ENCODE measurements around the gene PRSS22.

PRSS22 gene

DNA sequence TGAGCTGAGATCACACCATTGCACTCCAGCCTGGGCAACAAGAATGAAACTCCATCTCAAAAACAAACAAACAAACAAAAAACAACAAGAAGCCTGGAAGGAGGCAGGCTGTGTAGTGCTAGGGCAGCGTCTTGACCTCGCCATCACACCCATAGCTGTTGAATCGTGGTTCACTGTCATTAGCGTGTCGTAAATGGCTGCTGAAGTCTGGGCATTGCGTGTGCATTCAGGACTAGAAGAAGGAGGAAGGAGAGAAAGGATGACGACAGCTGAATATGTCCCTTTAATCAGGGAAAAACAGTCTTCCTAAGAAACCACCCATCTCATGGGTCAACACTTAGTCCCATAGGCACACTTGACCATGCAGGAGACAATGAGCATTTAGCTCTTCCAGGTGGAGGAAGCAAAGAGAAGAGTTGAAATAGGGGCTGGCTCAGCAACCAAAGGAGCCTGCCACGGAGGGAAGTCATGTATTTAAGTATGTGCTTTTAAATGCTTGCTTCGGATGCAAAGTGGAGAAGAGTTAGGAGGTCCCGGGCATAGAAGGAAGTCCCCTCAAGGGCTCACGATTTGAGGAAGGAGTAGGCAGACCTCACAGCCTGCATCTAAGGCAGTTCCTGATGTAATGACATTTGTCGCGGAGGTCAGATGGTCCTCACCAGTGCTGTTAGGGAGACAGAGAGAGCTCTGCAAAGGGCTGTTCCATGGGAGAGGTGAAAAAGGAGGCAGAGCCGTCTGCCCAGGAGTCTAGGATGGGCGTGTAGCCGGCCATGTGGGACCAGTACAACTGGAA is 8.8 kb downstream of the PRSS22 start:
- TF ChIP-seq SUZ12 (IDR thresholded peaks at IDR 0.05; ENCODE audit: extremely low read depth, insufficient read depth, insufficient read length) (no peak), ZNF274 (IDR thresholded peaks at IDR 0.05; ENCODE audit: low read depth, low read length) (no peak), YY1 (IDR thresholded peaks at IDR 0.05; ENCODE audit: insufficient read depth, insufficient read length) (no peak)
- H3K36me3 ChIP-seq (ENCODE audit: insufficient read depth, insufficient read length, low read length) = no peaks in the 10 kb centered on the region
- H3K27me3 ChIP-seq (ENCODE audit: insufficient read depth, insufficient read length) = no peaks in the 10 kb centered on the region
- H3K4me3 ChIP-seq (ENCODE audit: insufficient read length, low read depth) = no peak overlapping the region
- H3K9me3 ChIP-seq (ENCODE audit: insufficient read depth, low read length) = peaks cover 28% of the 10 kb centered on the region
- no peak for DNase-seq (ENCODE audit: low read depth, low spot score)
- H3K9ac ChIP-seq (ENCODE audit: insufficient read length, low read depth) = no peak overlapping the region
- H3K4me1 ChIP-seq (ENCODE audit: insufficient read depth, insufficient read length) = peaks cover 6% of the 10 kb centered on the region

DNA sequence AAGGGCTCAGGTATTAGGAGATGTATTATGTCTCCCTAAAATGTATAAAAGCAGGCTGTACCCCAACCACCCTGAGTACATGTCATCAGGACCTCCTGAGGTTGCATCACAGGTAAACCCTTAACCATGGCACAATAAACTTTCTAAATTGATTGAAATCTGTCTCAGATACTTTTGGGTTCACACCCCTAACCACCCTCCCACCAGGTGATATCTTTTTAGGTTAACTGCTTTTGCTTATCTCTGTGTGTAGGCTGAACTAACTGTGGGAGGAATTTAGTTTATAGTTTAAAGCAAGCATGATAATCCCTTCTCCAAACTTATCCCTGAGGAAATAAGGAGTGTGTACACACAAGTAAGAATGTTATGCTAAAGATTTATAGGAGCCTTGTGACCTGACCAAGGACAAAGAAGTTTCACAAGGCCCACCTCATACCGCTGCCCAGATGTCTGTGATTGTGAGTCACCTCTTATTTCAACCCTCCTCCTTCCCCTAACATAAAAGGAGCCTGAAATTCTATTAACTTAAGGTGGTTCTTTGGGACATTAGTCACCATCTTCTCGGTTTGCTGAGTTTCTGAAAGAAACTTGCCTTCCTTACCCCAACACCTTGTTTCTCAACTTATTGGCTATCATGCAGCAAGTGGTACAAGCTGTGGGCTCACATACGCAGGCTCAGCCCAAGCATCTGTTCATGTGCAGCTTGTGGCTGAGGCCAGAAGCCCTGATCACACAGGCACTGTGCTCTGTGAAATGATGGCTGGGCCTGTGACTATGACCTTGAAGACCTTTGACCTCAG is 11.3 kb downstream of the PRSS22 start:
- H3K27me3 ChIP-seq (ENCODE audit: insufficient read depth, insufficient read length) = no peaks in the 10 kb centered on the region
- H3K36me3 ChIP-seq (ENCODE audit: insufficient read depth, insufficient read length, low read length) = no peaks in the 10 kb centered on the region
- H3K4me1 ChIP-seq (ENCODE audit: insufficient read depth, insufficient read length) = peaks cover 4% of the 10 kb centered on the region
- no peak for DNase-seq (ENCODE audit: low read depth, low spot score)
- no peak for TF ChIP-seq SUZ12 (IDR thresholded peaks at IDR 0.05; ENCODE audit: extremely low read depth, insufficient read depth, insufficient read length)
- no peak for TF ChIP-seq ZNF274 (IDR thresholded peaks at IDR 0.05; ENCODE audit: low read depth, low read length)
- no peak for TF ChIP-seq YY1 (IDR thresholded peaks at IDR 0.05; ENCODE audit: insufficient read depth, insufficient read length)
- H3K9ac ChIP-seq (ENCODE audit: insufficient read length, low read depth) = no peak overlapping the region
- no peak overlapping the region for H3K4me3 ChIP-seq (ENCODE audit: insufficient read length, low read depth)
- H3K9me3 ChIP-seq (ENCODE audit: insufficient read depth, low read length) = peaks cover 17% of the 10 kb centered on the region

DNA sequence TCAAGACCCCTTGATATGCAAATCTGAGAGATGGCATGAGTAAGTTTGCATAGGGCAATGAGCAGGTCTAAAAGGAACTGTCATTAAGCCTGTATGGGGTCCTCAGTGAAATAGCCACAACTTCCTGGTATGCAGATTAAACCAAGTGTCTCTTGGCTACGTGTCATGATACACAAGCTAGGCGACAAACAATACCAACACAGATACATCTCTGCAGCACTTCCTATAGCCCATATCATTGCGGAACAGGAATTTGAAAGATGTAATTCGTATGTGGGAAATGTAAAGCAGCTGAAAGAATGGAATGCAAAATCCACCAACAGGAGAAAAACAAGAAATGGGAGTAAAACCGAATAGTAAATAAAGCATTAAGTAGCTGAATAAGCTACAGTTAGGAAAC is 12.9 kb downstream of the PRSS22 start:
- no peak for DNase-seq (ENCODE audit: low read depth, low spot score)
- H3K27me3 ChIP-seq (ENCODE audit: insufficient read depth, insufficient read length) = no peaks in the 10 kb centered on the region
- H3K4me1 ChIP-seq (ENCODE audit: insufficient read depth, insufficient read length) = peaks cover 4% of the 10 kb centered on the region
- no peak overlapping the region for H3K4me3 ChIP-seq (ENCODE audit: insufficient read length, low read depth)
- H3K36me3 ChIP-seq (ENCODE audit: insufficient read depth, insufficient read length, low read length) = no peaks in the 10 kb centered on the region
- H3K9ac ChIP-seq (ENCODE audit: insufficient read length, low read depth) = no peak overlapping the region
- H3K9me3 ChIP-seq (ENCODE audit: insufficient read depth, low read length) = peaks cover 17% of the 10 kb centered on the region
- TF ChIP-seq ZNF274 (IDR thresholded peaks at IDR 0.05; ENCODE audit: low read depth, low read length) (no peak), SUZ12 (IDR thresholded peaks at IDR 0.05; ENCODE audit: extremely low read depth, insufficient read depth, insufficient read length) (no peak), YY1 (IDR thresholded peaks at IDR 0.05; ENCODE audit: insufficient read depth, insufficient read length) (no peak)

DNA sequence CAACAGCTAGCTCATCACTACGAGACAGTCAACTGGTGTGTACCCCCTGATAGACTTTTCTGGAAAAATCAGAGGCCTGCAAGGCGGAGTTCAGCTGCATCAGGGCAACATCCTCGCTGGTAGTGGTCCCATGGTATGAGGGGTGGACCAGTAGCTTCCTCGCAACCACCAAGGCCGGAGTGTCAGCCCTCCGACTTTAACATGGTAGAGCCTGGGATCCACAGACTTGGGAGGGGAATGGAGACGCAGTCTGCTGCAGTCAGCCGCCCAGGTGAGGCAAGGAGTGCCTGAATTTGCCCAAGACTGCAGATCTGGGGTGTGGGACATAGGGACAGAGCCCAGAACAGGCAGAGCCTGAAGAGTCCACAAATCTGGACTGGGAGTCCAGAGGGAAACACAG is 14.4 kb downstream of the PRSS22 start:
- Histone ChIP-seq H3K9ac (ENCODE audit: insufficient read length, low read depth) (no peak overlapping the region), H3K36me3 (ENCODE audit: insufficient read depth, insufficient read length, low read length) (no peaks in the 10 kb centered on the region), H3K4me3 (ENCODE audit: insufficient read length, low read depth) (no peak overlapping the region), H3K27me3 (ENCODE audit: insufficient read depth, insufficient read length) (no peaks in the 10 kb centered on the region), H3K9me3 (ENCODE audit: insufficient read depth, low read length) (peaks cover 17% of the 10 kb centered on the region), H3K4me1 (ENCODE audit: insufficient read depth, insufficient read length) (no peaks in the 10 kb centered on the region)
- no peak for DNase-seq (ENCODE audit: low read depth, low spot score)
- TF ChIP-seq ZNF274 (IDR thresholded peaks at IDR 0.05; ENCODE audit: low read depth, low read length) (no peak), YY1 (IDR thresholded peaks at IDR 0.05; ENCODE audit: insufficient read depth, insufficient read length) (no peak)

DNA sequence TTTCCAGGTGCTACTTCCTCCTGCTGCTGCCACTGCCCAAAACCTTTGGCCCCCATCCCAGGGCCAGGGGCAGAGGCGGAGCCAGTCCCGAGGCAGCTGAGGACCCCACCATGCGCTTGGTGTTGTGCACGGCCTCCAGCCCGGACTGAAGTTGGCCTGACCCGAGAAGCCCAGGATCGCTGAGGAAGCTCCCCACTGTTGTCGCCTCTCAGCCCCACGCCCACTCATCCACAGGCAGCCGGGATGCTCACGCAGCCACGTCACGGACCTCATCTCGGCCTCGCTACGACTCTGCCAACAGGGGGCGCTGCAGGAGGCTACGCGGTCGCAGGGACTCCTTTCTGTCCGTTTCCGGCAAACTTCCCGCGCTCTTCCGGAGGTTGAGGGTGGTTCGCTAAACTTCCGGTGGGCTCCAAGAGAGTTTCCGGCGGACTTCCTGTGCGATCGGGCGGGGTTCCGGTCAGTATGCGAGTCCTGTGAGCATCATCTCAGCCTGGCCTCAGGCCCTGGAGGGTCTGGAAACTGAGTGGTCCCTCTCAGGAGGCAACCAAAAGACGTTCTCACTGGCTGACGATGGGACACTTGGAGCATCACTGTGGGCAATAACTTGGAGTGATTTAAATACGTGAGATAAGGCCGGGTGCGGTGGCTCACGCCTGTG is 15.5 kb downstream of the PRSS22 start:
- no peaks in the 10 kb centered on the region for H3K4me1 ChIP-seq (ENCODE audit: insufficient read depth, insufficient read length)
- no peak overlapping the region for H3K4me3 ChIP-seq (ENCODE audit: insufficient read length, low read depth)
- no peaks in the 10 kb centered on the region for H3K27me3 ChIP-seq (ENCODE audit: insufficient read depth, insufficient read length)
- H3K9me3 ChIP-seq (ENCODE audit: insufficient read depth, low read length) = peaks cover 8% of the 10 kb centered on the region; the same call in 1 of the 2 replicates
- H3K36me3 ChIP-seq (ENCODE audit: insufficient read depth, insufficient read length, low read length) = no peaks in the 10 kb centered on the region
- peak; percentile 30 for DNase-seq (ENCODE audit: low read depth, low spot score)
- TF ChIP-seq ZNF274 (IDR thresholded peaks at IDR 0.05; ENCODE audit: low read depth, low read length) = no peak
- TF ChIP-seq YY1 (IDR thresholded peaks at IDR 0.05; ENCODE audit: insufficient read depth, insufficient read length) = no peak
- TF ChIP-seq SUZ12 (IDR thresholded peaks at IDR 0.05; ENCODE audit: extremely low read depth, insufficient read depth, insufficient read length) = no peak
- H3K9ac ChIP-seq (ENCODE audit: insufficient read length, low read depth) = no peak overlapping the region

DNA sequence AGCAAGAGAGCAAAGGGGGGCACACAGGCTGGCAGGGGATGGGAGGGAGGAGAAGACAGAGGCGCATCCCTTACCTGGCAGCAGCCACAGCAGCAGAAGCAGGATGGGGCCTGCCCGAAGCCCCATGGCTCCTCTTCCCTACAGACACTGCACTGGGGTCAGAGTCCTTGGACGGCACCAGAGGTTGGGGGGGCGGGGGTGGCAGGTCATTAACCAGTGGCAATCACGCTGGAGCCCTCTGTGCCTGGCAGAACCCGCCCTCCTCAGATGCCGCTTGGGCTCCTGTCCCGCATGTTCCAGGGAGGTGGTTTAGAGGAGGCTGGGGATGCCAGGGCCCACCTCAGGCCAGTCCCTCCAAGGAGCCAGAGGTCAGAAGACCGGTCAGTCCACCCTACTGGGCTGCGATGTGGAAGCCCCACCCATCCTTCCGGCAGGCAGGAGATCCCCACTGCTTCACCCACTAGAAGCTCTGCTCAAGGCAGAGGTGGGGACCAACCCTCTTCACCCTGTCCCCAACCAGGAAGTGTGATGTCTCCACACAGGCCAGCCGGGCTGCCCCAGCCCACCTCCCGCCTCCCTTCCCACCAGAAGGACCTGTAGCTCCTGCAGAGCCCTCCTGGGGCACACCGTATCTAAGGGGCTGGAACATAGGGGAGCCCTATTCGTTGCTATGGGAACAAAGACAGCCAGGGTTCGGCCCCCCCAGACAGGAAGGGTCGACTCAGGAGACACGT is 16.2 kb downstream of the PRSS22 start:
- DNase-seq (ENCODE audit: low read depth, low spot score) = no peak
- Histone ChIP-seq H3K9me3 (ENCODE audit: insufficient read depth, low read length) (peaks cover 7% of the 10 kb centered on the region; the same call in 1 of the 2 replicates), H3K4me1 (ENCODE audit: insufficient read depth, insufficient read length) (peaks cover 6% of the 10 kb centered on the region), H3K9ac (ENCODE audit: insufficient read length, low read depth) (no peak overlapping the region), H3K36me3 (ENCODE audit: insufficient read depth, insufficient read length, low read length) (no peaks in the 10 kb centered on the region), H3K4me3 (ENCODE audit: insufficient read length, low read depth) (no peak overlapping the region), H3K27me3 (ENCODE audit: insufficient read depth, insufficient read length) (no peaks in the 10 kb centered on the region)
- TF ChIP-seq SUZ12 (IDR thresholded peaks at IDR 0.05; ENCODE audit: extremely low read depth, insufficient read depth, insufficient read length) = no peak
- TF ChIP-seq ZNF274 (IDR thresholded peaks at IDR 0.05; ENCODE audit: low read depth, low read length) = no peak
- TF ChIP-seq YY1 (IDR thresholded peaks at IDR 0.05; ENCODE audit: insufficient read depth, insufficient read length) = no peak
